CD14-positive monocyte (primary cell): ENCODE results near the gene PFKL. TPM values are rescaled to one million over a fixed set of nuclear protein-coding genes. Genes with fewer than 3 reads are reported as not detected.
A peak's percentile ranks its signal among the peaks of the same experiment; 100 is the strongest.

Experiments
- DNase-seq, 3 donors: peaks; one replicate each; pipeline ENCODE4 v3.0.0-alpha.2; 2011 to 2022
- H2AFZ ChIP-seq: 2 replicates; pipeline ENCODE4 v1.6.0; 2012; ENCODE audit warnings: mild to moderate bottlenecking, low read depth, low read length, inconsistent platforms; ENCODE audit not compliant: insufficient read depth, poor library complexity, severe bottlenecking
- H3K27ac ChIP-seq, 2 donors: 1 replicate in 1 of 2; 2 replicates in 1 of 2; pipeline ENCODE4 v1.5.1; 2012 to 2013; ENCODE audit warnings: low read length in 2 of 2, control low read depth in 1 of 2, inconsistent platforms in 1 of 2, low read depth in 1 of 2, mild to moderate bottlenecking in 1 of 2
- H3K27me3 ChIP-seq, 2 donors: one replicate each; pipeline versions ENCODE4 v1.6.0 to v1.6.1; 2011 to 2013; ENCODE audit warnings: low read length in 2 of 2; ENCODE audit not compliant: control insufficient read depth in 2 of 2, insufficient read depth in 2 of 2
- H3K36me3 ChIP-seq, 2 donors: replicated peaks in 1 of 2; 1 replicate in 1 of 2; 2 replicates in 1 of 2; pipeline versions ENCODE4 v1.5.1 to v1.6.1; 2012 to 2013; ENCODE audit warnings: low read length in 2 of 2, control low read depth in 1 of 2, inconsistent platforms in 1 of 2, mild to moderate bottlenecking in 1 of 2; ENCODE audit not compliant: insufficient read depth in 2 of 2, control insufficient read depth in 1 of 2
- H3K4me1 ChIP-seq, 2 donors: 1 replicate in 1 of 2; 2 replicates in 1 of 2; pipeline versions ENCODE4 v1.5.1 to v1.6.1; 2012 to 2013; ENCODE audit warnings: low read length in 2 of 2, control low read depth in 1 of 2, inconsistent platforms in 1 of 2, mild to moderate bottlenecking in 1 of 2, moderate library complexity in 1 of 2; ENCODE audit not compliant: insufficient read depth in 2 of 2, control insufficient read depth in 1 of 2
- H3K4me2 ChIP-seq: replicated peaks from 2 replicates; pipeline ENCODE3; 2012; ENCODE audit warnings: low read length, moderate library complexity, mild to moderate bottlenecking; ENCODE audit not compliant: poor library complexity, severe bottlenecking; ENCODE audit errors: extremely low read depth
- H3K4me3 ChIP-seq, 3 experiments: fragments of 200-600 bp in 1 of 3; sonication (generic) in 1 of 3; replicated peaks in 1 of 3; 1 replicate in 2 of 3; 2 replicates in 1 of 3; pipeline ENCODE4 v1.5.1; 2011 to 2013; ENCODE audit warnings: low read length in 3 of 3, mild to moderate bottlenecking in 3 of 3, control low read depth in 2 of 3, low read depth in 2 of 3, inconsistent platforms in 1 of 3, moderate library complexity in 1 of 3
- H3K79me2 ChIP-seq: 2 replicates; pipeline ENCODE4 v1.6.0; 2012; ENCODE audit warnings: mild to moderate bottlenecking, control low read depth, inconsistent platforms, low read length, moderate library complexity; ENCODE audit not compliant: insufficient read depth
- H3K9ac ChIP-seq: 2 replicates; pipeline ENCODE4 v1.6.0; 2017; ENCODE audit warnings: low read length, mild to moderate bottlenecking; ENCODE audit not compliant: insufficient read depth, poor library complexity, severe bottlenecking
- H3K9me3 ChIP-seq, 2 donors: replicated peaks in 1 of 2; 1 replicate in 1 of 2; 2 replicates in 1 of 2; pipeline versions ENCODE4 v1.5.1 to v1.6.1; 2012 to 2013; ENCODE audit warnings: low read length in 2 of 2, control low read depth in 1 of 2; ENCODE audit not compliant: control insufficient read depth in 1 of 2, insufficient read depth in 1 of 2
- H4K20me1 ChIP-seq: 2 replicates; pipeline ENCODE4 v1.6.0; 2012; ENCODE audit warnings: mild to moderate bottlenecking, low read length, control low read depth, moderate library complexity; ENCODE audit not compliant: insufficient read depth
- H3K27ac Mint-ChIP-seq, 7 donors: one replicate each; pipeline ENCODE4 v1.8.0; 2020; ENCODE audit warnings: mild to moderate bottlenecking in 7 of 7, mixed read lengths in 7 of 7, moderate library complexity in 6 of 7, inconsistent platforms in 2 of 7
- H3K27me3 Mint-ChIP-seq, 3 donors: one replicate each; pipeline ENCODE4 v1.8.0; 2021 to 2022; ENCODE audit warnings: low read depth in 3 of 3, mild to moderate bottlenecking in 3 of 3, mixed read lengths in 3 of 3, moderate library complexity in 3 of 3, inconsistent platforms in 1 of 3
- H3K36me3 Mint-ChIP-seq, 2 donors: one replicate each; pipeline ENCODE4 v1.8.0; 2020; ENCODE audit warnings: mixed read lengths in 2 of 2, inconsistent platforms in 1 of 2, mild to moderate bottlenecking in 1 of 2
- H3K4me1 Mint-ChIP-seq: one replicate; pipeline ENCODE4 v1.8.0; 2020; ENCODE audit warnings: mild to moderate bottlenecking, mixed read lengths
- H3K4me3 Mint-ChIP-seq, 2 donors: one replicate each; pipeline ENCODE4 v1.8.0; 2020; ENCODE audit warnings: mild to moderate bottlenecking in 2 of 2, mixed read lengths in 2 of 2, moderate library complexity in 1 of 2
- H3K9me3 Mint-ChIP-seq, 7 donors: one replicate each; pipeline ENCODE4 v1.8.0; 2020 to 2022; ENCODE audit warnings: mixed read lengths in 7 of 7, mild to moderate bottlenecking in 6 of 7, moderate library complexity in 6 of 7, inconsistent platforms in 2 of 7
- CTCF ChIP-seq: fragments of 200-600 bp; IDR thresholded peaks from one replicate; pipeline ENCODE4 v1.8.0; 2022; ENCODE audit warnings: antibody characterized with exemption, mild to moderate bottlenecking
- WGBS: methylation state at CpG from one replicate; pipeline ENCODE4 v1.1.5; 2013; ENCODE audit warnings: missing lambda C conversion rate; ENCODE audit not compliant: insufficient coverage; 5-methylcytosine and 5-hydroxymethylcytosine counted together
- intact Hi-C, 2 donors: fragments of 100-400 bp; cut with micrococcal nuclease; formaldehyde crosslinking; loops; one replicate each; pipeline versions ENCODE4 v1.15.0 to v1.15.1; 2023
- polyA minus RNA-seq: library from RNA; depleted of rRNA, polyadenylated mRNA; stranded (reverse); fragments of >200 nt; gene quantifications from 2 replicates; pipeline ENCODE4 v1.2.3, GENCODE V29; 2012
- polyA plus RNA-seq, 3 donors: library from polyadenylated mRNA; depleted of rRNA in 1 of 3; unstranded in 2 of 3; stranded (reverse) in 1 of 3; fragments of 300-500 nt in 2 of 3; fragments of >200 nt in 1 of 3; fragmentation: Illumina TruSeq in 2 of 3; gene quantifications; 1 replicate in 2 of 3; 2 replicates in 1 of 3; pipeline ENCODE4 v1.2.3, GENCODE V29; 2012 to 2021
- total RNA-seq, 12 experiments: library from RNA in 1 of 12; stranded (reverse) in 1 of 12; fragments of 120-200 nt in 1 of 12; gene quantifications; one replicate each; pipeline ENCODE4 v1.2.4 and lab custom pipeline; 2013 to 2026; ENCODE audit warnings: mixed read lengths in 6 of 12, inconsistent platforms in 1 of 12

The PFKL gene
- total RNA-seq (2013), result 141 TPM
- polyA plus RNA-seq (100 to 1,000 TPM; 105 to 133 (median 113) TPM), polyA minus RNA-seq (155 and 204 TPM in 2 replicates), total RNA-seq (lab: John Stamatoyannopoulos, UW) (29.9 to 144 (median 90.6) reads per million in 11 experiments)

- Histone ChIP-seq H4K20me1 (peaks cover 43% of the 10 kb centered on the region), H3K27ac (peak within 1 kb of the TSS; percentile 82 to 85), H3K4me3 (peak within 1 kb of the TSS; percentile 63 to 85 (median 64)), H3K9ac (peak within 1 kb of the TSS; percentile 84), H3K36me3 (peaks cover 0 to 2% of the 10 kb centered on the region in 2 donors), H3K27me3 (peaks cover 0 to 2% of the 10 kb centered on the region in 2 donors), H3K9me3 (no peaks in the 10 kb centered on the region), H2AFZ (peak within 1 kb of the TSS; percentile 76), H3K79me2 (peaks cover 44% of the 10 kb centered on the region), H3K4me1 (peaks cover 37 to 48% of the 10 kb centered on the region in 2 donors), H3K4me2 (peak within 1 kb of the TSS; percentile 97)
- Mint-ChIP-seq H3K27ac (peak within 1 kb of the TSS; percentile 89 to 93 (median 90)), H3K9me3 (no peaks in the 10 kb centered on the region), H3K27me3 (peaks cover 2 to 11% (median 4%) of the 10 kb centered on the region in 3 donors), H3K36me3 (peaks cover 3% of the 10 kb centered on the region in 2 donors), H3K4me3 (peak within 1 kb of the TSS; percentile 81 to 90), H3K4me1 (peaks cover 43% of the 10 kb centered on the region)
- TF ChIP-seq CTCF, result no peak
- DNase-seq, result peak; percentile 42 to 43 (median 42)
- WGBS, result under 1% methylated on average over 93 of the region's 94 CpGs
- intact Hi-C loops, result loop anchor here in 1 of 2 donors (2.0 kb wide), 1 partner anchor 39 kb away; the partner anchor contains the start of gene CFAP410
Observed at GRCh38 chr21:44299458-44300261, at the start of gene PFKL. PFKL (plus strand) TSS chr21:44300053; CDS start chr21:44300106, 53 bp downstream.

GRCh38 chr21:44253832-44254710, 45.8 kb upstream of the PFKL start:
- WGBS, result 58% methylated on average over 24 of the region's 29 CpGs
- peaks cover 2% of the 10 kb centered on the region for H3K4me1 Mint-ChIP-seq
- no peaks in the 10 kb centered on the region for H3K9me3 Mint-ChIP-seq
- H3K27me3 Mint-ChIP-seq, result peaks cover 7 to 13% (median 12%) of the 10 kb centered on the region in 3 donors
- Histone ChIP-seq H3K9ac (no peak overlapping the region), H3K4me3 (no peak overlapping the region), H3K36me3 (no peaks in the 10 kb centered on the region), H3K79me2 (no peaks in the 10 kb centered on the region), H3K4me1 (no peaks in the 10 kb centered on the region), H3K9me3 (no peaks in the 10 kb centered on the region), H3K27ac (no peak overlapping the region), H2AFZ (no peak overlapping the region), H4K20me1 (no peaks in the 10 kb centered on the region), H3K4me2 (no peak overlapping the region), H3K27me3 (peaks cover 0 to 8% of the 10 kb centered on the region in 2 donors)
- no peak for DNase-seq
- TF ChIP-seq CTCF, result no peak
- intact Hi-C loops, result no loop called here
- no peak overlapping the region for H3K4me3 Mint-ChIP-seq
- H3K36me3 Mint-ChIP-seq, result no peaks in the 10 kb centered on the region
- H3K27ac Mint-ChIP-seq, result no peak overlapping the region
